ENCODE data around the gene PEAR1.

PEAR1 gene

DNA sequence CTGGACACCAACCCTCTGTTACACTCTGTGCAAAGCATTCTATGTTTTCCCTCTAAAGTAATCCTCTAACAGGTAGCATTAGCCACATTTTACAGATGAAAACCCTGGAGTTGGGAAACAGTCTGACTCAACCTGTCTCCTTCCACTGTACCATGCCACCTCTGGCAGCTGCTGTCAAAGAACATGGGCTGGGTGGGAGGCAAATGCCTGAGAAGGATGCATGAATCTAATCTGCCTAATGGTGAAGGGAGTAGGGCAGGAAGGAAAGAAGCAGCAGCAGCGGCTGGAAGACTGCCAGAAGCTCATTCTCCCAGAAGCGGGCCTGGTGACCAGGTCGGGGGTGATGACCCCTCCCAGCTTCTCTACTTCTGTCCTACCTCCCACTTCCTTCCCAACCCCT is 48.7 kb downstream of the PEAR1 start:
- DNase-seq (ENCODE audit: low read depth), result no peak

DNA sequence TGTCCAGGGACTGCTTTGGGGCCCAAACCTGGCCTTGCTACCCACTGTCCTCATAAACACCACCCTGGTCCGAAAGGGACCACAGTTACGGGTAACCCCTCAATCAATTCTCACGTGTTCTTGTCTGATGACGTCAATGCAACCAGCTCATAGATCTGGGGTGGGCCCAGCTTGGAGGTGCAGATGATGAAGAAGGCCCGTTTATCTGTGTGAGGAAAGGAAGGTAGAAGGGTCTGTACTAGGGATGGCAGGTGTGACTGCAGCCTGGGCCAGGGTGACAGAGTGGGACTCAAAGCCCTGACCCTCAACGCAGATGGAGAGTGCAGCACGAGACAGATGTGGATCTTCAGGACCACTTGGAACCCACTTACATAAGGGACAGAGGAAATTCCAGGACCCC is 49.1 kb downstream of the PEAR1 start:
- no peak for DNase-seq (ENCODE audit: low read depth)

DNA sequence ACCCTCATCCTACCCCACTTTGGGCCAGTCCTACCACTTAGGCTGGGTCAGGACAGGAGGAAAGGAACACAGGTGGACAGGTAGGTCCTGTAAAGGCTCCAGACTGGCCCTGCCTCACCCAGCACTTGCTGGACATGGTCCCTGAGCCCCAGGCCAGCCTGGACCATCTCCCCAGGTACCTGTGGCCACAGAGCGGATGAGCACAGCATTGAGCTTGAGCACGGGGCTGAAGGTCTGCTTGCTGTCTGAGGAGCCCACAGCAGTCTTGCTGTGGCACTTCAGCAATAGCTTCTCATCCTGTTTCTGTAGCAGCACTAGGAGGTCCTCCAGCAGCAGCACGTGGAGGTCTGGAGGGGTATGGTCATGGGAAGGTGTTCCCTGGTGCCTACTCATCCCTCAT is 50.2 kb downstream of the PEAR1 start:
- no peak for DNase-seq (ENCODE audit: low read depth)

DNA sequence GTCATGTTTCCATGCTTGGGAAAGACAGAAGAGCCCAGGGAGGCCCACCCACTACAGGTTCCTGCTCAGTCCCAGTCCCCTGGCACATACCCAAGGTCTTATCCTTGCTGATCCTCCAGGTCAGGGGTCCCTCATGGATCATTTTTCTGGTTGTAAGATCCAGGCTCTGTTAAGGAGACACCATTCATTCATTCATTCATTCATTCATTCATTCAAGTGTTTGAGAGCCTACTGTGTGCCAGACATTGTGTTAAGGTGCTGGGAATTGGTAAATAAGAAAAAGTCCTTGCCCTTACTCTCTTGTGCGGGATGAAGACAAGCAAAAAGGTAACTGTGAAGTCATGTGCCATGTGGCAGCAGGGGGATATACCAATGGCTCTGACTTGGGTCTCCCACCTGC is 50.8 kb downstream of the PEAR1 start:
- DNase-seq (ENCODE audit: low read depth), result no peak

DNA sequence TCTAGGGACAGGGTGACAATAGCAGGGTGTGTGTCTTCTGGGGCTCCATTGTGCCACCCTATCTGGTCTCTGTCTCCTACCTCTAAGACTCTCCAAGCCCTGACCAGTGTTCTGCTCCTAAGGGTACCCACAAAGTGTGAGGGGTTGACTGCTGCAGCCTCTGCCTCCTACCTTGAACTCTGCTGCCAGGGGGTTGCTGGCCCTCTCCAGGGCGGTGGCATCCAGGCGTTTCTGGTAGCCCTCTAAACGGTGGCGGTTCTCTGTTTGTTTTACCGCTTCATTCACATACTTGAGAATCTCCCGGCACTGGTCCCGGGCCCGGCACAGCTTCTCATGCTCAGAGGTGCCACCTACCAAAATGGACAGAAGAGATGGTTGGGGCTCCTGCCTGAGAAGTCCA is 51.3 kb downstream of the PEAR1 start:
- no peak for DNase-seq (ENCODE audit: low read depth)

DNA sequence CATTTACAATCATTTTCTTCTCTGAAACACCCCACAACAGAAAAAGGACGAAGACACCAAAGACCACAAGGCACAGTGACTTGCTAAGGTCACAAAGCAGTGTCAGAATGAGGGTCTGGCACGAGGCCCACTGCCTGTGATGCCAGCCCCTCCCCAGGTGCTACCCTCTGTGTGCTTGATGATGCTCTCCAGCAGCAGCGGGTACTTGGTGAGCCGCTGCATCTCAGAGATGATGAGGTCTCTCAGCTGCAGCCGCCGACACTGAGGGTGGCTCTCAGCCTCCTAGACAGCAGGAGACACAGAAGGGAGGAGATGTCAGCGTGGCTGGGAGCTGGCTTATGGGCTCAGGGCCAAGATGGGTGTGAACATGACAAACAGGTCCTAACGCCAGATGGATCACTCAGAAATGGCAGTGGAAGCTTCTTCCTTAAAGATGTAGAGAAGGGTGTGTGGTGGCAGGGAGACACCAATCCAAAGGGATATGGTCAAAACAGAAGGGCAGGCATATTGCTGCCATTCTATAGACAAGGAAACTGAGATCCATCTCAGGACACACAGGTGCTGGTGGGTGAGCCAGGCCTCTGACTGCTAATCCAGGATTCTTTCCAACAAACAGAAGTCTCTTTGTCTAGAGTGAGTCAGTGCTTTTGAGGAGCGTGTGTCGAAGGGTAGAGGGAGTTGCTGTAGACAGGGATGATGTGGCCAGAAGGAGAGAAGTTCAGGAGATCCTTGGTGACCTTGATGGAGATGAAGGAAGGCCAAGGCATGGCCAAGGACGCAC is 52.6 kb downstream of the PEAR1 start:
- no peak for DNase-seq (ENCODE audit: low read depth)

DNA sequence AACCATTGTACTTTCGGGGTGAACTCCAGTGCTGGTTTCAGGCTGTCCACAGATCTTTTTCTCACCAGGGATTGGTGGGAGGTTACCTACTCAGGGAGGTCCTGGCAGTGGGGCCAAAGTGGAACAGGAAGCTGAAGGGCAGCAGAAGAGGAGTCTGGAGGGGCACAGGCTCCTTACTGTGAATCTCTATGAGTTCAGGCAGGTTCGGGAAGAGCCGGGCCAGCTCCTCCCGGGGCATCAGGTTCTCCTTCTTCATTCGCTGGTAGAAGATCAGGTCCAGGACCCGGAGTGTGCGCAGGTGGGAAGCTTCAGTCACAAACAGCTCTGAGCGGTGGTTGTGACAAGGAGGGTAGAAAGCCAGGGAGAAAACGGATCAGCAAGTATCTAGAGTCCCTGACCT is 53.6 kb downstream of the PEAR1 start:
- no peak for DNase-seq (ENCODE audit: low read depth)

DNA sequence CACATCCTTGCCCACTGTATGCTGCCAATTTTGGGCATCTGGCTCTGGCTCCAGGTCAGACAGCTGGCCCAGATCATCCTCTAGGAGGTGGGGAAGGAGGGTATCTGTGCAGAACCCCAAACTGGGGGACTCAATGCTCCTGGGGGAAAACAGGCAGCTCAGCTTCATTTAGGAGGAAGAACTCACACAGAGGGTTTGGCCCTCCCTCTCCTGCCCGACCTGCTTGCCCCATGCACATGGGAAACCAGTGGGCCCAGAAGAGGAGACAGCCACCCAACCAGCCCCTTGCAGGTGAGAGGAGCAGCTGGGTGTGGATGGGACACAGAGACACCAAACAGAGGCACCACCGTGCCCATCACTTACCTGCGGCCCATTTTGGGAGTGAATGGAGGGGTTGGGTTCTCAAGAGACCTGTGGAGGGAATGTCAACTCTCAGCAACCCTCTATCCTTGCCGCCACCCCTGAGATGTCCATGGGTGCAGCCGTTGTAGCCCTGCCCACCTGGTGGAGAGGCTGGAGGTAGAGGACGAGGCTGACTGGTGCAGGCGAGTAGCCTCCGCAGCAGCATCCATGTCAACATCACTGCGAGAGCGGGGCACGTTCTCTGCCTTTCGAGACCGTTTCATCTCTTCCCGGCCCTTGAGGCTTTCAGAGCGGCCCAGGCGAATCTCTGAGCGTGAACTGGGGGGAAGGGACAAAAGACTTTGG is 54.5 kb downstream of the PEAR1 start:
- DNase-seq (ENCODE audit: low read depth), result no peak

DNA sequence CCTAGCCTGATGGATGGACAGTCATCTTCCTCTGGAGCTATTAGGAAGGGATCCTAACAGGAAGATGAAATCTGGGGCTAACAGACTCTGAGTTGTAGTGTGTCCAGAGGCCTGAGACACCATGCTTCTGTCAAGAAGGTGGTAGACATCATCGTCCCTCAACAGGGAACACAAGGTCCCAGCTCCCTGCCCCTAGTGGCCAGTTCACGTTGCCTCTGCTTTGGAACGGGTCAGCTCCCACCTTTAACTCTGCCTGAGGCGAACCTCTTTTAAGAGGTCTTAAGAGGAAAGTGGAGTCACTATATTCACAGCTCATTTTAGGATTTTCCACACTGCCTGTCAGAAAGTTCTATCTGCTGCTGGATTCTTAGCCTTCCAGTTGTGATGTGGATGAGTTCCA is 55.2 kb downstream of the PEAR1 start:
- no peak for DNase-seq (ENCODE audit: low read depth)

DNA sequence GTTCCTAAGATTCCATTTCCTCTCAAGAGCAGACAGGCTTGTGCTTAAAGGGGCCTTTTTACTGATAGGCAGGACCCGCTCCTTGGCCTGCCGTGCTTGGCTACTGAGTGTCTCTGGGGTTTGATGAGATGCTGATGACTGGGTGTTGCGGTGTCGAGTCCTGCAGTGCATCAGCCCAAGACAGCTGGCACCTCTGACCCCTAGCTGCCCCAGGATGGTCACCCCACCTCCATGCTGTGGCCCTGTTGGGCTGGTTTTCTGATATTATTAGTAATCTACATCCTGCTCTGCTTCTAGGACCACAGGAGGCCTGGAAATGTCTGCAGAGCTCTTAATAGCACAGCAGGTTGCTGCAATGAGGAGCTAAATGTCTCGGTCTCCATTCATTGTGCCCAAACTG is 55.6 kb downstream of the PEAR1 start:
- DNase-seq (ENCODE audit: low read depth), result no peak

DNA sequence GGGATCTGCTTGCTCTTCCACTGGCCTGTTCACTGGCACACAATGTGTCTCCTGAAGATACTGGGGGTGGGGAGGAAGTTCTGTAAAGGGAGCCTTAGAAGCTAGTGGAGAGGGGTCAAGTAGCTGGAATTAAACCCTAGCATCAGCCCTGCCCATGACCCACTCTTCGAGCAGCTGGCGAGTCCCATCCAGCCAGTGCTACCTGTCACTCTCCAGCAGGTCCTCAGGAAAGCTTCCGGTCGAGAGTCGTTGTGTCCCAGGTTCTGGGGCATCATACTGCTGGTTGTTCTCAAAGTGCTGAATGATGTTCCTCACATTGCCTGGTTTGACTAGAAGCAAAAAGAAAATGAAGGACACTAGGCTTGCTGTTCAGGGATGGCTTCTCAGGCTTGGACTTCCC is 57.9 kb downstream of the PEAR1 start:
- no peak for DNase-seq (ENCODE audit: low read depth)

DNA sequence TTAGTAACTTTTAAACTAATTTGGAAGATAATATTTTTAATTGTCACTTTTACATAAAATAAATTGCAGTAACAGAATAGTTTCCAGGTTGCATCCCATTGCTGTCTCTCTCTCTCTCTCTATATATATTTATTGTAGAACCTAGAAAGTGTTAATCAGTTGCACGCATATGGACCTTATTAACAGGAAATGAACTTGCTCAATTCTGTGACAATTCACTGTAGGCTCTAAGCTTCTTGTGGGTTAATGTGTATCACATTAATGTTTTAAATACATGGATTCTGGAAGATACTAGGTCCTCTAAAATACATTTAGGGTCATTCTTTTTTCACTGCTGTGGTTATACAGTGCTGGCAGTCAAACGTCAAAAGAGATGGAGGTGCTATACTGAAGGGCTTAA is 60.1 kb downstream of the PEAR1 start:
- no peak for DNase-seq (ENCODE audit: low read depth)

DNA sequence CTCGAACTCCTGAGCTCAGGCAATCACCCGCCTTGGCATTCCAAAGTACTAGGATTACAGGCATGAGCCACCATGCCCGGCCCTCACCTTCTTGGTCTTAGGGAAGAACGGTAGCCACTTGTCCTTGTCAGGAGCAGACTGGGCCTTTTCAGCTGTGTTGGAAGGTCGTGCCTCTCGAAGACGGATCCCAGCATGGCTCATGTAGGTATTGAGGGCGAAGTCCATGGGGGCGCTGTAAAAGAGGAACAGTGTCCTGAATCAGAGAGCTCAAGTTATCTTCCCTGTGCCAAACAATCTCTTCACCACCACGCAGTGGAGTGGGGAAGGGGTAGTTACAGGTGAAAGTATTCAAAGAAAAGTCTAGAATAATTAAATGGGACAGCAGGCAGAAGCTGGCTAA is 62.8 kb downstream of the PEAR1 start:
- DNase-seq (ENCODE audit: low read depth), result no peak

DNA sequence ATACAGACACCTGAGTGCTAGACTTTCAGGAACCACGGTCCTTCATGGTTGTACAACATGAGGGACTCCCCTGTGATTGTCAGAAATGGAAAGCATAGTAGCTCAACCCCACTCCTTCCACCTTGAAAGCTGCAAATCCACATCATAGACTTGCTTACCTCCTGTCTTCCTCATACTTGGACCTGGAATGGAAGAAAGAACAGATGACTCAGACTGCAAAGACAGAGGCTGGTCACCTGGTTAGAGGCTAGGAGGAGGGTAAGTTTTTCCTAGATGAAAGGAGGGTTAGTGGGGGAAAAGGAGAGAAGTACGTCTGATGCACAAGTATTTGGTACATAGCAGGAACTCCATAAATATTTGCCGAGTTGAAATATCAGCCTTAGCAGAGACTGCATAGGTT is 64.1 kb downstream of the PEAR1 start:
- DNase-seq (ENCODE audit: low read depth), result no peak

DNA sequence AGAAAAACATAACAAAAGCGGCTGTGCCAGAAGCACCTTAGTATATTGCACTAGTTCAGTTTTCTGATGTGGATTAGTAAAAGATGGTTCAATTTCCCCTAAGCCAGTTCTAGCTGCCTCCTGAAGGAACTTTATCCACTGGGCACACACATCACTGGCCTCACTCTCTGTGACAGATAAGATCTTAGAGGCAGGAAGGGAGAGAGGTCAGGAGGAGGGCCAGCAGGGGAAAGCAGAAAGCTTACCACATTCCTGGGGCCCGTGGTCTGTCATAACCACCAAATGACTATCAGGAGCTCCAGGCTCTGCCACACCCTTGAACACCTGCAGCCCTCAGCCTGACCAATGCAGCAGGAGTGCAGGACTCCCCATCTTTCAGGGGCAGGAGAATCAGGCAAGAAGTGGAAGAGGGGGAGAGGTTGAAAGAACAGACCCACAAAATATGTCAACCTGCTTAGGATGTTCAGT is 64.8 kb downstream of the PEAR1 start:
- no peak for DNase-seq (ENCODE audit: low read depth)

DNA sequence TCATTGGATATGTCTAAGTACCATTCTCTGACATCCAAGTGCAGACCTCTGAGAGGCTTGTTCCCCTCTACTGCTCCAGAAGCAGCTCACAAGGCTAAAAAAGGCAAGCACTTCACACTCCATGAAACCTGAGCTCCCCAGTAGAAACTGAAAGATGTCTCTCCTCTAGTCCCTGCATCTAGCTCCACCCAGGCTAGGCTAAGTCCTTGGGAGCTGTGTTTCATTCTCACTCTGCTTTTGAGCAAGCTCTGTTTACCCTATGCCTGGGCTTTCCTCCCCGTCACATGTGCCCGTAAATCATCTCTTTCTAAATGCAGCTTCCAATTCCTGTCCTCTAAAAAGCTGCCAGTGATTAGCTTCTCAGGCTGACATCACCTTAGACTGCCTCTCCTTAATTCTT is 65.9 kb downstream of the PEAR1 start:
- DNase-seq (ENCODE audit: low read depth), result no peak

DNA sequence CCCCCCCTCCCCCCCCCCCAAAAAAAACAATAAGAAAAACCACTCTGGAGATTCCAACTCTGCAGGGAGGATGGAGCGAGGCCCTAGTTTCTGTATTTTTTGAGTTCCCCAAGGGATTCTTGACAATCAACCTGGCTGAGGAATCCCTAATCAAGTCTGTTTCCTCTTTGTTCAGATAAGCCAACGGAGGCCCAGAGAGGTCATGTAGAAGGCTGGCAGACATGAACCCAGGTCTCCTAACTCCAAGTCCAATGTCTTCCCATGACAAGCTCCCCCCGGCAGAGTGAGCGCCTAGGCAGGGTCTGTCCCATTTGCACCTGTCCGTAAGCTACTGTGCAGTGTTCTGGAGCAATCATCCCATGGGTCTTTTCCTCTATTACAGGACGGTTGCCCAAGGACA is 66.4 kb downstream of the PEAR1 start:
- DNase-seq (ENCODE audit: low read depth), result no peak

DNA sequence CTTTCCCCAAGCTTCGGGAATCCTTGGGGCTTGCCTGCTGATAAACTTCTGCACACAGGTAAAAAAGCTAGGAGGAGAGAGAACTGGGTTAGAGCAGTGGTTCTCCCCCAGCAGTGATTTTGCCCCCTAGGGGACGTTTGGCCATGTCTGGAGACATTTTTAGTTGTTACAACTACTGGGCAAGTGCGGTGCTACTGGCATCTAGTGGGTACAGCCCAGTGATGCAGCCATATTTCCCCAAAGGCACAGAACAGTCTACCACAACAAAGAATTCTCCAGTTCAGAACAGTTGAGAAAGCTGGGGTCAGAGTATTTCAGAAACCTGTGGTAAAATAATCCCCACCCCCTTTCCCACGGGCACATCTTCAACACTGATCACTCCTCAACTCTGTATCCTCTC is 68.2 kb downstream of the PEAR1 start:
- no peak for DNase-seq (ENCODE audit: low read depth)

DNA sequence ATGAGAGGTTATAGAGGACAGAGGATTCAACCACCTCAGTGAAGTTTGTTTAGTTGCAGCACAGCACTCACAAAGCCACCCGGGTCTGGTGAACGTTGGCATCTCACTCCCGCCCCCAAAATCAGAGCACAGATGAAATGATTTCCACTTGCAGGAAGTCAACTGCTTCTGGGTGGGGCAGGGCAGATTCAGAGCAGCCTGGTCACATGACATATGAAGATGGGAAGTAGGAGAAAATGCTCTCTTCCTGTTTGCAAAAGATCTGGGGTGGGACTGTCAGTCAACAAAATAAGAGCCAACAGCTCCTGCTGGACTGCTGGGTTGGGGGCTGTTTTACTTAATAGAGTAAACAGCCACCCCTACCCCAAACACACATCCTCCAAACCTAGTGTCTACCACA is 70.1 kb downstream of the PEAR1 start:
- DNase-seq (ENCODE audit: low read depth), result peak; percentile 25

DNA sequence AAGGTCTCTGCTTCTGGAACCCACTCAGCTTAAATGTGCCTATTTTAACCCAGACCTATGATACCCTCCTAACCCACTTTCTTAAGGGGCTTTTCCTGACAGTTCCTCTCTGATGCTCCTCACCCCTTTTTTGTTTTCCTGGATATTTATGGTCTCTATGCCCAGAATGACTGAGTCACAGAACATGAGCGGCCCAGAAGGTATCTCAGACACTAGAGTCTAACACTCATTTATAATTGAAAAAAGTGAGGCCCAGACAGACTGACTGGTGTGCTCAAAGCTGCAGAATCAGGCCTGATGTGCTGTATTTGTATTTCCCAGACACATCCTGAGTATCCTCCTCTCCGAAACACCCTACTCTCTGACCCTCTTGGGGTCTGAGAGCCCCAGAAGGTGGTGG is 70.9 kb downstream of the PEAR1 start:
- no peak for DNase-seq (ENCODE audit: low read depth)
